Measurements from ENCODE around the gene RUFY3.

RUFY3 gene

DNA sequence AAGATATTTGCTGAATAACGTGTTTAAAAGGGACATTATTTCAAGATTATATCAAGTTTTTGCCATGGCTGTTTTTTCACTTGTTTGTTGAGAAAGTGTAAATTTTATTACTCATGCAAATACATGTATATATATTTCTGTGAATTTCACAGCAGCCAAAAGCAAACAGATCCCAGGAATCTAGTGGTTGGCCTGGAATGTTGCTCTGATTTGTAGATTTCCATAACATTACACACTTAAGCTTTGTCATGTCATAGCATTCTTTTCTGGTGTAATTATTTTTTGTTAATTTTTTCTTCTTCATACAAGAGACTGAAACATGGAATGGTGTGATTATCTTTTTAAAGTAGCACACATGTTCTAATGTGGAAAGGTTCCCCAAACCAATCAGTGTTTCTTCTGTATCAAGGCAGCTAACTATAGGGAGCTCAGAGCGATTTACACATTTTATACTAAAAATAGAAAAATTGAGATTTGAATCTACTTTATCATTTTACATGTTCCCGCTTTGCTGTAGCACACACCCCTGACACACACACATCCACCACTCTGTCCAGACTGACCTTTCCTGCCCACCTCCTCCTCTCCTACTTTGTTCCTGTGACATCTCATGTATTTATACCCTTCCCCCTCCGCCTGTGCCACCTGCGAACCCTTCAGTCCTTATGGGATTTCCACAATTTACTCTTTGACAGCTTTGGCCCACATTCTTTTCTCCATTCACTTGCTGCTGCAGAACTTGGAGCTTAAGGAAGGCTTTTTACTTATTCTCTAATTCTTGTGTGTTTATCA is 20.3 kb downstream of the RUFY3 start:
- TF ChIP-seq, protein P1, sequence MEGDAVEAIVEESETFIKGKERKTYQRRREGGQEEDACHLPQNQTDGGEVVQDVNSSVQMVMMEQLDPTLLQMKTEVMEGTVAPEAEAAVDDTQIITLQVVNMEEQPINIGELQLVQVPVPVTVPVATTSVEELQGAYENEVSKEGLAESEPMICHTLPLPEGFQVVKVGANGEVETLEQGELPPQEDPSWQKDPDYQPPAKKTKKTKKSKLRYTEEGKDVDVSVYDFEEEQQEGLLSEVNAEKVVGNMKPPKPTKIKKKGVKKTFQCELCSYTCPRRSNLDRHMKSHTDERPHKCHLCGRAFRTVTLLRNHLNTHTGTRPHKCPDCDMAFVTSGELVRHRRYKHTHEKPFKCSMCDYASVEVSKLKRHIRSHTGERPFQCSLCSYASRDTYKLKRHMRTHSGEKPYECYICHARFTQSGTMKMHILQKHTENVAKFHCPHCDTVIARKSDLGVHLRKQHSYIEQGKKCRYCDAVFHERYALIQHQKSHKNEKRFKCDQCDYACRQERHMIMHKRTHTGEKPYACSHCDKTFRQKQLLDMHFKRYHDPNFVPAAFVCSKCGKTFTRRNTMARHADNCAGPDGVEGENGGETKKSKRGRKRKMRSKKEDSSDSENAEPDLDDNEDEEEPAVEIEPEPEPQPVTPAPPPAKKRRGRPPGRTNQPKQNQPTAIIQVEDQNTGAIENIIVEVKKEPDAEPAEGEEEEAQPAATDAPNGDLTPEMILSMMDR (IDR thresholded peaks at IDR 0.05), result no peak
- no peak for TF ChIP-seq ZFX (IDR thresholded peaks at IDR 0.05; ENCODE audit: borderline replicate concordance)
- no peak overlapping the region for H3K27ac ChIP-seq

DNA sequence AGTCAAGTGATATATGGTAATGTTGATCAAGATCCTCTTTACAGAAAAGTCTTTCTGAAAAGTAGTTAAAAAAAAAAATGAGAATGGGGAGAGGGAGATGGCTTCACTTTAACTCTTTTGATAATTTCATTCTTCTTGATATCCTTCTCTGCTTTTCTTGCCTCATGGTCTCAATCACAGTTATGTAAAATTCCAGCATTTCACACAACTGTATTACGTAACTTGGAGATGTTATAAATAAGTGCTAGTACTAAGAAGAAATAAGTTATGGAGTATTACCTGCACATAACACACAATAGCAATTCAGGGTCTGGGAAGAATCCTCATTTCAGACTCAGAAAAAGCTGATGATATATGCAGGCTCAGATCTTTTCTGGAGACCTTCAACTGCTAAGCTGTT is 22.0 kb downstream of the RUFY3 start:
- H3K27ac ChIP-seq, result no peak overlapping the region
- TF ChIP-seq, protein P1 (IDR thresholded peaks at IDR 0.05), result no peak
- no peak for TF ChIP-seq ZFX (IDR thresholded peaks at IDR 0.05; ENCODE audit: borderline replicate concordance)

DNA sequence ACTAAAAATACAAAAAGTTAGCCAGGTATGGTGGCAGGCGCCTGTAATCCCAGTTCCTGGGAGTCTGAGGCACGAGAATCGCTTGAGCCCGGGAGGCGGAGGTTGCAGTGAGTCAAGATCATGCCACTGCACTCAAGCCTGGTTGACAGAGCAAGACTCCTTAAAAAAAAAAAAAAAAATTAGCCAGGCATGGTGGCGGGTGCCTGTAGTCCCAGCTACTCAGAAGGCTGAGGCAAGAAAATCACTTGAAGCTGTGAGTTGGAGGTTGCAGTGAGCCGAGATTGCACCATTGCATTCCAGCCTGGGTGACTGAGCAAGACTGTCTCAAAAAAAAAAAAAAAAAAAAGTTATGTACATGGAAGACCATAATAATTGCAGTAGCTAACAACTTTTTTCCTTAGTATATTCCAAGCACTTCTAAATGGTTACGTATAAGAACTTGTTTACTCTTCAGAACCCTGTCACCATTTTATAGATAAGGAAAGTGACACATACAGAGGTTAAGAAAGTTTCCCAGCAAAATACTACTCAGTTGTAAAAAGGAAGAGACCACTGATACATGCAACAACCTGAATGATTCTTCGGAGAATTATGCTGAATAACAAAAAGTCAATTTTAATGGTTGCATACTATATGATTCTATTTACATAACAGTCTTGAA is 24.5 kb downstream of the RUFY3 start:
- H3K27ac ChIP-seq, result no peak overlapping the region
- TF ChIP-seq, protein P1 (IDR thresholded peaks at IDR 0.05), result no peak
- TF ChIP-seq ZFX (IDR thresholded peaks at IDR 0.05; ENCODE audit: borderline replicate concordance), result no peak

DNA sequence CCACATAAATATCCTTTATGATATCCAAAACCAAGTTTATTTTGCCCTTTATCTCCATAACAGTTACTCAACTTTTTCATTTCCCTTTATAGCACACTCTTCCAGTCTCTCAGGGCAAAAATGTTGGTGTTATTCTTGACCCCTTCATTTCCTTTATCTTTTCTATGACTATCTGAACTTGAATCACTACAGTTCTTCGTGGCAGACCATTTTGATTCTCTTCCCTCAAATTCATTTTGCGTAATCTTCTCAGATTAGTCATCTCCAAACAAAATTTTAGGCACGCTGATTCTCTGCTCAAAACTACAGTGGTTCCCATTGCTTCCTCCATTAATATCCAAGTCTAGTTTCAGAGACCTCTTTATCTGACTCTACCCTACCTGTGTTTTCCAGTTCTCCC is 26.1 kb downstream of the RUFY3 start:
- H3K27ac ChIP-seq, result no peak overlapping the region

DNA sequence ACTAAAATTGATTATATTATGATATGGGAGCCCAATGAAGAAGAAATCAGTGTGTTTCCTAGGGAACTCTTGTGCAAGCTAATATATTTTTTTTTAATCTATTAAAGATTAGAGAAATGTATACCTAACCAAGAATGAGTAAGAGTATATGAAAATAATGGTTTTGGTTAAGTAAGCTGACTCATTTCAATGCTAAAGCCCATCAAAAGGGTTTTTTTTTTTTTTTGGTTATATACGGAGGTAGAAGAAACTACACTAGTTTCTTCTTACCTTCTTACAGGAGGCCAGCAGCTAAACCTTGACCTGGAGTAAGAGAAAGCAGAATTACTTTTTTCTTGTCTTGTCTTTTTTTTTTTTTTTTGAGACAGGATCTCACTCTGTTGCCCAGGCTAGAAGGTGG is 27.5 kb downstream of the RUFY3 start:
- TF ChIP-seq, protein P1 (IDR thresholded peaks at IDR 0.05), result no peak
- TF ChIP-seq ZFX (IDR thresholded peaks at IDR 0.05; ENCODE audit: borderline replicate concordance), result no peak
- H3K27ac ChIP-seq, result no peak overlapping the region

More for the DNA sequence above, 26.1 kb downstream of the RUFY3 start:
- no peak for TF ChIP-seq ZFX (IDR thresholded peaks at IDR 0.05; ENCODE audit: borderline replicate concordance)
- TF ChIP-seq, protein P1 (IDR thresholded peaks at IDR 0.05), result no peak

DNA sequence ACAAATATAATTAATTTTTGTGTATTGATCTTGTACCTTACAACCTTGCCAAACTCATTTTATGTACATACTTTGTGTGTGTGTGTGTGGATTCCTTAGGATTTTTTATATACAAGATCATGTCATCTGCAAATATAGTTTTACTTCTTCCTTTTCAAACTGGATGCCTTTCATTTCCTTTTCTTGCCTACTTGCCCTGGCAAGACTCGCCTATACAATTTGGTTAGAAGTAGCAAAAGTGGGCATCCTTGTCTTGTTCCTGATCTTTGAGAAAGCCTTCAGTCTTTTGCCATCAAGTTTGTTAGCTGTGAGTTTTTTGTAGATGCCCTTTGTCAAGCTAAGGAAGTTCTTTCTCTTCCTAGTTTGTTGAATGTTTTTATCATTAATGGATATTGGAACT is 30.5 kb downstream of the RUFY3 start:
- TF ChIP-seq ZFX (IDR thresholded peaks at IDR 0.05; ENCODE audit: borderline replicate concordance), result no peak
- TF ChIP-seq, protein P1 (IDR thresholded peaks at IDR 0.05), result no peak
- no peak overlapping the region for H3K27ac ChIP-seq

DNA sequence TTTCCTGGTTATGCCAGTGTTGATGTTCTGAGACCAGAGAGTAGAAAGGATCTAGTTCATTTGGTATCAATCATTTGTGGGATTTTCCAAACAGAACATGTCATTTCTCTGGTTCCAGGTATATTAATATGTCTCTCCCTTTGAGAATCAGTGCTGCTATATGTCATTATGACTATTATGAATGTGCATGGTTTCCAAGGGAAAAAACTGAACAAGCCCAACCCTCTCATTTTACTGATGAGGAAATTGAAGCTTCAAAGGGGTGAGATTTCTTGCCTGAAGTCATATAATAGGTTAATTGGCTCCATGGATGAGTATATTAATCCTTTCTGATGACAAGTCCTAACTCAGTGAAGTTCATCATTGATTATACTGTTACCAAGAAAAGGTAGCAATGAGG is 31.9 kb downstream of the RUFY3 start:
- TF ChIP-seq, protein P1 (IDR thresholded peaks at IDR 0.05), result no peak
- TF ChIP-seq ZFX (IDR thresholded peaks at IDR 0.05; ENCODE audit: borderline replicate concordance), result no peak
- H3K27ac ChIP-seq, result no peak overlapping the region
